ENCODE results near the gene MDH1B. TPM values are rescaled to one million over a fixed set of nuclear protein-coding genes. Genes with fewer than 3 reads are reported as not detected.
"Not testable (repeated sequence)": the region's sequence is repeated elsewhere in the genome, so short reads cannot be mapped to it uniquely, and the experiment has no call there.

Gene MDH1B
- 1.1 and 2.3 TPM in 2 replicates for polyA plus RNA-seq (2014; cell fraction: cytosol; rRNA removed)
- polyA plus RNA-seq (2014; cell fraction: nucleus; rRNA removed) = 2.0 and 2.1 TPM in 2 replicates

GRCh38 chr2:206765242-206766056 is at the start of gene MDH1B, which contains the start of gene FASTKD2:
TSS of gene MDH1B (minus strand) at chr2:206765328. CDS start at chr2:206765271, 57 bp downstream.
TSS of gene FASTKD2 (plus strand) at chr2:206765606. CDS start at chr2:206766694, 1,088 bp downstream.
- DNase-seq (ENCODE audit: low spot score) = peak; percentile 91

DNA sequence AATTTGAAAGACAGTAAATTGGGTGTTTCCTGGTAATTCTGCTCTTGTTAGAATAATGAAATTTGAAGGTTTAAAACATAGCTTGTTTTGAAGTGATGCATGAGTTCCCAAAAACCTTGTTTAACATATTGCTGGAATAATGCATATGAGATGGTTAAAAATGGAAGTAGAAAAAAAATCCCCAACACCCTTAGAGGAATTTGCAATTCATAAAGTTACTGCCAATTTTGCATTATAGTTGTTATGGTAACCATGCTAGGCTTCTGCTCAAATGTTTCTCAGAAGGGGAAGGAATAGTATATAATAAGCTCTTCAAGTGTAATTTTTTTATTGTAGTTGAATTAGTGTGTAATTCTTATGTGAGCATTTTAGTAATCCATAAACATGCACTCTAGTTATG is 49.4 kb upstream of the MDH1B start:
- DNase-seq (ENCODE audit: low spot score) = no peak

- not testable (repeated sequence) for DNase-seq (ENCODE audit: low spot score)
Observed at GRCh38 chr2:206812471-206812870, 47.3 kb upstream of the MDH1B start.

DNA sequence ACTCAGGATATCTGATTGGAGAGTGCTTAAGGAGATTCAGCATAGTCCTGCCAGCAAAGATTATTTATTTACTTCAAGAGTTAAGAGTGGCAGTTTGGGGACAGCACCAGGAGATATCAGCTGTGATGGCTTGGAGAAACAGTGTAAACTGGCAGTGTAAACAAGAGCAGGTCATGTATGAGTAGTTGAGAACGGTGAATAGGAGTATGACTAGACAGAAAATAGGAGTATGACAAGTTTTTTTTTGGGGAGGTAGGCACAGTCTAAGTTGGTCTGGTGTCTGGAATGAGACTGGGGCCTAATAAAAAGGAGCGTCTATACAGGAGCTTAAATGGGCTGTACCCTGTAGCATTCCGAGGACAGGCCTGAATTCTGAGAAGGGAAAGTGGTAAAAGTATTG is 42.5 kb upstream of the MDH1B start:
- DNase-seq (ENCODE audit: low spot score) = not testable (repeated sequence)

DNA sequence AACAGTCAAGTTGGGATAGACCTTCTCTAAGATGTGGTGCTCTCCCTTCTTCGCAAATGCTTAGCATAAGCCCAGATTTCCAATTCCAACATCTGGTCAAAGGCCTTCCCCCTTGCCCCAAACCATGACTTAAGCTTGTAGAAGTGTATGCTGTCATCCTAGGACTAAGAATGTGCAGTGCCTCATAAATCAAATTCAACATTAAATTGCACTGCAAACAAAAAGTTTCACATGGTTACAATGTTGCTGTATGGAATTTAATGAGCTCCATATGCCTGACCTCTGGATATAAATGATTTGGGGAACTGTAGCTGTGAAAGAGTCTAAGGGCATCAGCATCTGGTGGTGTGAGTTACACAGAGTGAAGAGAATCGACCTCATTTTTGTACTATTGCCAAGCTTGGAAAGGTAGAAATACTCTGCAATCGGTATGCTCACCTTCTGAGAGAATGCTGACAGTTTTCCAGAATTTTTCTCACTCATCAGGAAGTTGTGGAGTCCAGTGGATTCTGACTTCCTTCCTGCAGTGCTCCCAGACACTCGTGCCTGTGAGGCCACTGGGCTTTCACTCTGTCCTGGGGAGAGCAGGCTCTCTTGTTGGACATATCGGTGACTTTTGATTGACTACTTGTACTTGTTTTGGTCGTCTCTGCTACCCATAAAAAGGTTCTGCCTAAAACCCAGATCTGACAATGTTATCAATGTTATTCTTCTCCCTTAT is 40.9 kb upstream of the MDH1B start:
- no peak for DNase-seq (ENCODE audit: low spot score)

GRCh38 chr2:206804326-206804725 is 39.2 kb upstream of the MDH1B start:
- DNase-seq (ENCODE audit: low spot score) = no peak

- no peak for DNase-seq (ENCODE audit: low spot score)
Observed at GRCh38 chr2:206802654-206803514, 37.8 kb upstream of the MDH1B start.

GRCh38 chr2:206801418-206802189 is 36.5 kb upstream of the MDH1B start:
- no peak for DNase-seq (ENCODE audit: low spot score)

- DNase-seq (ENCODE audit: low spot score) = peak; percentile 79
Observed at GRCh38 chr2:206800506-206801417, 35.6 kb upstream of the MDH1B start.

DNA sequence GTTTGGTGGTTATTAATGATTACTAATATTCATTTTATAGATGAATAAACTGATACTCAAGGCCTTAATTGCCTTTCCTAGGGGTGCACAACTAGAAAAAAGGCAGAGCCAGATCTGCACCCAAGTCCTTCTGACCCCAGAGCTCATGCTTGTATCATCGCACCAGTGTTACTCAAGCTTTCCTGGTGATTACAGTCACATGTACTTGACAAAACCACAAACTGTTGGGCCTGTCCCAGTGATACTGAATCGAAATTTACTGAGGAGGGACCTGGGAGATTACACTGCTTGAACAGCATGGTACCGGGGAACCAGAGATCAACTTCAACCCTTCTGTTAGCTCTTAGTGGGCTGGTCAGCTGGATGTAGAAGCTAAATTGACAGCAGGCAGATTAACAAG is 34.0 kb upstream of the MDH1B start:
- no peak for DNase-seq (ENCODE audit: low spot score)

DNA sequence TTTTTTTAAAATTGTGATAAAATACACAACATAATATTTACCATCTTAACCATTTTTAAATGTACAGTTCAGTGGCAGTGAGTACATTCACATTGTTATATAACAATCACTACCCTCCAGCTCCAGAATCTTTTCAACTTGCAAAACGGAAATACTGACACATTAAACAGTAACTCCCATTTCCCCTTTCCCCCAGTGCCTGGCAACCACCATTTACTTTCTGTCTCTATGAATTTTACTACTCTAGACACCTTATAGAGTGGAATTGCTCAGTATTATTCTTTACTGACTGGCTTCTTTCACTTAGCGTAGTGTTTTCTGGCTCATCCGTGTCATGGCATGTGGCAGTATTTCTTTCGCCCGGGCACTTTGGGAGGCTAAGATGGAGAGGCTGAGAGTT is 32.9 kb upstream of the MDH1B start:
- no peak for DNase-seq (ENCODE audit: low spot score)

DNA sequence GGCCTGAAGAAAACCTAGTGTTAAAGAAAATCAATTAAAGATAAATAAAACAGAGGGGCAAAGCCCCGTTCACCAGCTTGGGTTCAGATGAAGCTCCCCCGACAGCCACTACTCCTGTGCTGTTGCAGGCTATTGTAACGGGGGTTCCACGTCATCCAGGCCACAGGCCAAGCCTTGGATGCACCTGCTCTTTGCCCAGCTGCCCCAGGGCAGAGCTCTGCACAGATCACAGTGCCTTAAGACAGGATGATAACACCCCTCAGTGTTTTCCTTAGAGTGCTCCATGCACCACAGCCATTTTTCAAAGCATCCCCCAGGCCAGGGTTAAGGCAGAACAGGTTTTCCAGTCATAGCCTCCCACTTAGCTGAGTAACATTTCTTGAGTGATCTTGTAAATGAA is 32.2 kb upstream of the MDH1B start:
- DNase-seq (ENCODE audit: low spot score) = no peak

DNA sequence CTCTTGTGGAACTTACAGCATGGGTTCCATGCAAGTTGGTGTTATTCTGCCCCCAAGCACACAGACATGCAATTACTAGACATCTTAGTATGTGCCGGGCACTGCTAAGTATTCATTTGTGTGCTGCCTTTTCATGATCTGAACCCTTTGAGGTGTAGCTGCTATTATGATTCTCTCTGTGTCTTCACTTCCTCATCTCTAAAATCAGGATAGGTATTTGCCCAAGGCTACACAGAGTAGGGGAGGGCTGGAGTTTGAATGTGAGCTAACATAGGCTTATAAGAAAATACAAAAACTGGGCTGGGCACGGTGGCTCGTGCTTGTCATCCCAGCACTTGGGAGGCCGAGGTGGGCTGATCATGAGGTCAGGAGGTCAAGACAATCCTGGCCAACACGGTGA is 27.5 kb upstream of the MDH1B start:
- no peak for DNase-seq (ENCODE audit: low spot score)

DNA sequence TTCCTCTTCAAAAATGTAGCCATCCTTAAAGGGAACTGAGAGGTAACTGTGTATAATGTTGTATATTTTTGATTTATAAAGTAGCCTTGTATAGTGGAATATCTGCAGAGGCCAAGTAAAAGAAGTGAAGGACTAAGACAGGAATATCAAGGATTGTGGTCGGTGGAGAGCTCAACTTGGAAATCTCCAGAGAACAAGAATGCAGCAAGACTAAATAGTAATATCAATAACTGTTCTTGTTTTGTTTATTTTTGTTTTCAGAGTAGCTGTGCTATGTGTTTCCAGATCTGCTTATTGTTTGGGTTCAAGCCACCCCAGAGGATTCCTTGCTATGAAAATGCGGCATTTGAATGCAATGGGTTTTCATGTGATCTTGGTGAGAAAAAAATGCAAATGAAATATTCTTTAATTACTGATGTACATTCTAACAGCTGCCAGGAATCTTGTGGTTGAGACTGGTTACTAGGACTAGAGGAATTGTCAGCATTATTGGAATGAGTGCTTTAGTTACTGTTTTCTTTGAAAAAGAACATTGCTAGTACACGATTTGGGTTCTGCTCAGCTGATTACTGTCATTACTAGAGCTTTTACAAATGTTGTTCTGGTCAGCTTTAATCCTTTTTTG is 25.3 kb upstream of the MDH1B start:
- DNase-seq (ENCODE audit: low spot score) = no peak

GRCh38 chr2:206784559-206785353 is 19.6 kb upstream of the MDH1B start:
- DNase-seq (ENCODE audit: low spot score) = no peak

DNA sequence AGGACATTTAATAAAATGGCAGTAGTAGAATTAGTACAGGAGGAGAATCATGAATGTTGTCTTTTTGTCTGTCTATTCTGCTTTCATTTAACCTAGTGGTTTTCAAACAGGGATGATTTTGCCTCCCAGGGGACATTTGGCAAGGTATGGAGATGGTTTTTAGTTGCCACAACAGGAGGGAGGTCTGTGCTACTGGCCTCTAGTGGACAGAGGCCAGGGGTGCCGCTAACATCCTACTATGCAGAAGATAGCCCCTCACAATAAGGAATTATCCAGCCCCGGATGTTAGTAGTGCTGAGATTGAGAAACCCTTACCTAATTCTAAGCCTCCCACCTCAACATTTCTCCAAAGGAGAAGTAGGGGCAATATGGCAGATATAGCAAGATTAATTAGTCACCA is 18.6 kb upstream of the MDH1B start:
- peak; percentile 17 for DNase-seq (ENCODE audit: low spot score)

GRCh38 chr2:206780671-206781070 is 15.5 kb upstream of the MDH1B start:
- no peak for DNase-seq (ENCODE audit: low spot score)

- DNase-seq (ENCODE audit: low spot score) = no peak
Observed at GRCh38 chr2:206776432-206776831, 11.3 kb upstream of the MDH1B start.

- no peak for DNase-seq (ENCODE audit: low spot score)
Observed at GRCh38 chr2:206774871-206775270, 9.7 kb upstream of the MDH1B start.

Measured in SK-N-DZ (cell line).